Measurements from ENCODE around the gene CNPY4.
A peak's percentile ranks its signal among the peaks of the same experiment; 100 is the strongest.

Gene CNPY4

GRCh38 chr7:100119072-100119969 lies at the start of gene CNPY4, which contains the start of gene TAF6:
CNPY4 (plus strand) TSS chr7:100119634; CDS start chr7:100119745, 111 bp downstream.
TAF6 (minus strand) TSS chr7:100119358; CDS start chr7:100114209, 5,149 bp downstream.
- no peak for TF ChIP-seq TARDBP (IDR thresholded peaks at IDR 0.05)
- TF ChIP-seq FOXM1 (IDR thresholded peaks at IDR 0.05; ENCODE audit: borderline replicate concordance) = no peak; the same call in 1 of the 2 replicates
- no peak for TF ChIP-seq BHLHE40 (IDR thresholded peaks at IDR 0.05; ENCODE audit: borderline replicate concordance)
- 0 out of 2 replicates have a peak, but pooled peaks have one; percentile 51 for TF ChIP-seq ARNT (IDR thresholded peaks at IDR 0.05)
- no peak for TF ChIP-seq NFRKB (IDR thresholded peaks at IDR 0.05)
- TF ChIP-seq SUZ12 (IDR thresholded peaks at IDR 0.05) = no peak
- peak; percentile 66; the same call in 1 of the 2 replicates for TF ChIP-seq LEF1 (IDR thresholded peaks at IDR 0.05; ENCODE audit: borderline replicate concordance)
- TF ChIP-seq ELF4 (IDR thresholded peaks at IDR 0.05) = no peak
- TF ChIP-seq CTBP1 (IDR thresholded peaks at IDR 0.05; ENCODE audit: borderline replicate concordance) = no peak
- peak; percentile 74 for TF ChIP-seq L3MBTL2 (conservative IDR thresholded peaks at IDR 0.05)
- ChIA-PET CTCF (interaction anchor here (0.5 to 1.2 kb wide), 3 partner anchors 11 to 441 kb away, joined by 3 to 4 read pairs (median 3); no protein-coding TSS in a partner anchor), POLR2A (interaction anchor here (0.6 to 2.0 kb wide), 3 partner anchors 18 to 37 kb away, joined by 3 to 39 read pairs (median 4); partner anchors contain the start of genes AP4M1, LAMTOR4 and MCM7)
- DNase-seq (ENCODE audit: extremely low spot score) = peak; percentile 98

- DNase-seq (ENCODE audit: extremely low spot score) = no peak
- TF ChIP-seq BHLHE40 (IDR thresholded peaks at IDR 0.05; ENCODE audit: borderline replicate concordance) = no peak
- TF ChIP-seq ELF4 (IDR thresholded peaks at IDR 0.05) = no peak
- TF ChIP-seq ZNF384 (IDR thresholded peaks at IDR 0.05) = no peak
- TF ChIP-seq, protein P1, sequence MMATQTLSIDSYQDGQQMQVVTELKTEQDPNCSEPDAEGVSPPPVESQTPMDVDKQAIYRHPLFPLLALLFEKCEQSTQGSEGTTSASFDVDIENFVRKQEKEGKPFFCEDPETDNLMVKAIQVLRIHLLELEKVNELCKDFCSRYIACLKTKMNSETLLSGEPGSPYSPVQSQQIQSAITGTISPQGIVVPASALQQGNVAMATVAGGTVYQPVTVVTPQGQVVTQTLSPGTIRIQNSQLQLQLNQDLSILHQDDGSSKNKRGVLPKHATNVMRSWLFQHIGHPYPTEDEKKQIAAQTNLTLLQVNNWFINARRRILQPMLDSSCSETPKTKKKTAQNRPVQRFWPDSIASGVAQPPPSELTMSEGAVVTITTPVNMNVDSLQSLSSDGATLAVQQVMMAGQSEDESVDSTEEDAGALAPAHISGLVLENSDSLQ (IDR thresholded peaks at IDR 0.05) = no peak
- no peak for TF ChIP-seq L3MBTL2 (conservative IDR thresholded peaks at IDR 0.05)
- TF ChIP-seq TARDBP (IDR thresholded peaks at IDR 0.05) = no peak
- no peak for TF ChIP-seq FOXM1 (IDR thresholded peaks at IDR 0.05; ENCODE audit: borderline replicate concordance)
- TF ChIP-seq ARNT (IDR thresholded peaks at IDR 0.05) = no peak
- no peak for TF ChIP-seq SP1 (IDR thresholded peaks at IDR 0.05)
- no peak for TF ChIP-seq FOXK2 (IDR thresholded peaks at IDR 0.05)
- no peak for TF ChIP-seq NFRKB (IDR thresholded peaks at IDR 0.05)
- no peak for TF ChIP-seq FOXA1 (IDR thresholded peaks at IDR 0.05)
- no peak for TF ChIP-seq LEF1 (IDR thresholded peaks at IDR 0.05; ENCODE audit: borderline replicate concordance)
- no peak for TF ChIP-seq SUZ12 (IDR thresholded peaks at IDR 0.05)
- TF ChIP-seq HDGF (IDR thresholded peaks at IDR 0.05; ENCODE audit: borderline replicate concordance) = no peak
- no peak for TF ChIP-seq CTBP1 (IDR thresholded peaks at IDR 0.05; ENCODE audit: borderline replicate concordance)
- CTCF ChIA-PET = no interaction called here
- POLR2A ChIA-PET = no interaction called here
Measured at GRCh38 chr7:100069991-100070390, 49.4 kb upstream of the CNPY4 start.

- TF ChIP-seq SP1 (IDR thresholded peaks at IDR 0.05) (no peak), HDGF (IDR thresholded peaks at IDR 0.05; ENCODE audit: borderline replicate concordance) (no peak), ARNT (IDR thresholded peaks at IDR 0.05) (no peak), FOXM1 (IDR thresholded peaks at IDR 0.05; ENCODE audit: borderline replicate concordance) (no peak), FOXA1 (IDR thresholded peaks at IDR 0.05) (no peak), SUZ12 (IDR thresholded peaks at IDR 0.05) (no peak), ELF4 (IDR thresholded peaks at IDR 0.05) (no peak), TARDBP (IDR thresholded peaks at IDR 0.05) (no peak), LEF1 (IDR thresholded peaks at IDR 0.05; ENCODE audit: borderline replicate concordance) (no peak), L3MBTL2 (conservative IDR thresholded peaks at IDR 0.05) (no peak), FOXK2 (IDR thresholded peaks at IDR 0.05) (no peak), BHLHE40 (IDR thresholded peaks at IDR 0.05; ENCODE audit: borderline replicate concordance) (no peak)
- TF ChIP-seq, protein P1 (IDR thresholded peaks at IDR 0.05) = no peak
- no peak for DNase-seq (ENCODE audit: extremely low spot score)
- ChIA-PET CTCF (no interaction called here), POLR2A (no interaction called here)
Measured at GRCh38 chr7:100071018-100071723, 48.3 kb upstream of the CNPY4 start.

DNA sequence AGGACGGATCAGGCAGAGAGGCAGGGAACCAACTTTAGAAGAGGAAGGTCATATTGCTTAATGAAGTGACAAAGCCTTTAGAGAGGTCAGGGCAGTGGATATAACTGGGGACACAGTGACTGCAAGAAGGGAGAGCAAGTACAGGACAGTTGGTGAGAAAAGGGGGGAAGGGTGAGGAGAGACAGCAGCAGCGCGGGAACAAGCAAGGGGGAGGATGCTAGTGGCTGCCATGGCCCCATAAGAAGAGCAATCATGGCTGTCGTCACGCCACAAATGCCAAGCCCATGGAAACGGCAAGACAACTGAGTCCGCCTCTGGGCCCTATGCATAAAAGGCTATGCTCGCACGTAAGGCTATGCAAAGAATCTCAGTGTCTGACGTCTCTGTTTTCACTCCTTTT lies 47.0 kb upstream of the CNPY4 start:
- TF ChIP-seq FOXM1 (IDR thresholded peaks at IDR 0.05; ENCODE audit: borderline replicate concordance) (no peak), FOXK2 (IDR thresholded peaks at IDR 0.05) (no peak), L3MBTL2 (conservative IDR thresholded peaks at IDR 0.05) (no peak), SP1 (IDR thresholded peaks at IDR 0.05) (no peak), FOXA1 (IDR thresholded peaks at IDR 0.05) (no peak), NFRKB (IDR thresholded peaks at IDR 0.05) (no peak), HDGF (IDR thresholded peaks at IDR 0.05; ENCODE audit: borderline replicate concordance) (no peak), ZNF384 (IDR thresholded peaks at IDR 0.05) (no peak), ELF4 (IDR thresholded peaks at IDR 0.05) (no peak), LEF1 (IDR thresholded peaks at IDR 0.05; ENCODE audit: borderline replicate concordance) (no peak)
- TF ChIP-seq, protein P1 (IDR thresholded peaks at IDR 0.05) = no peak
- POLR2A ChIA-PET = no interaction called here
- DNase-seq (ENCODE audit: extremely low spot score) = no peak
- CTCF ChIA-PET = no interaction called here

DNA sequence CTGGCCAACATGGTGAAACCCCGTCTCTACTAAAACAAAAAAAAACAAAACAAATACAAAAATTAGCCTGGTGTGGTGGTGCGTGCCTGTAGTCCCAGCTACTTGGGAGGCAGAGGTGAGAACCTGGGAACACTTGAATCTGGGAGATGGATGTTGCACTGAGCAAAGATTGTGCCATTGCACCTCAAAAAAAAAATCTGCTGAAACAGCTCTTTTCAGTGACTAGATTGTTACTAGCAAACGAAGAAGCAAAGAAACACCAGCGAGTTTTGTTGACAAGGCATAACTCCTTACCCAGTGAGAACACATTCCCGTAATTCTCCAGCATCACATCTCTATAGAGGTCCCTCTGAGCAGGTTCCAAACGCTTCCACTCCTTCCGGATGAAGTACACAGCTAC lies 44.6 kb upstream of the CNPY4 start:
- DNase-seq (ENCODE audit: extremely low spot score) = no peak
- TF ChIP-seq ARNT (IDR thresholded peaks at IDR 0.05) (no peak), NFRKB (IDR thresholded peaks at IDR 0.05) (no peak), LEF1 (IDR thresholded peaks at IDR 0.05; ENCODE audit: borderline replicate concordance) (no peak), BHLHE40 (IDR thresholded peaks at IDR 0.05; ENCODE audit: borderline replicate concordance) (no peak), SUZ12 (IDR thresholded peaks at IDR 0.05) (no peak), L3MBTL2 (conservative IDR thresholded peaks at IDR 0.05) (no peak), FOXA1 (IDR thresholded peaks at IDR 0.05) (no peak), SP1 (IDR thresholded peaks at IDR 0.05) (no peak), ELF4 (IDR thresholded peaks at IDR 0.05) (no peak), HDGF (IDR thresholded peaks at IDR 0.05; ENCODE audit: borderline replicate concordance) (no peak), FOXM1 (IDR thresholded peaks at IDR 0.05; ENCODE audit: borderline replicate concordance) (no peak), TARDBP (IDR thresholded peaks at IDR 0.05) (no peak), CTBP1 (IDR thresholded peaks at IDR 0.05; ENCODE audit: borderline replicate concordance) (no peak)
- TF ChIP-seq, protein P1 (IDR thresholded peaks at IDR 0.05) = no peak
- CTCF ChIA-PET = no interaction called here
- POLR2A ChIA-PET = no interaction called here

Data from HEK293T (cell line).